ENCODE measurements around the gene ARHGAP18. TPM values are rescaled to one million over a fixed set of nuclear protein-coding genes. Genes with fewer than 3 reads are reported as not detected.

Gene ARHGAP18
- polyA plus RNA-seq, 3 donors from 2014 or later, result 4.2 to 9.9 (median 6.7) TPM

GRCh38 chr6:129539032-129539431 lies 170.9 kb downstream of the ARHGAP18 start:
- Mint-ChIP-seq H3K4me1 (no peaks in the 10 kb centered on the region), H3K36me3 (peaks cover 4 to 22% (median 14%) of the 10 kb centered on the region in 3 donors), H3K27ac (no peak overlapping the region), H3K27me3 (ENCODE audit: low read depth in 3 of 3) (peaks cover 0 to 2% (median 0%) of the 10 kb centered on the region in 3 donors), H3K9me3 (no peaks in the 10 kb centered on the region), H3K4me3 (no peak overlapping the region)
- DNase-seq, result no peak

GRCh38 chr6:129536271-129536670 lies 173.7 kb downstream of the ARHGAP18 start:
- H3K4me3 Mint-ChIP-seq, result no peak overlapping the region
- no peak for DNase-seq
- H3K4me1 Mint-ChIP-seq, result no peaks in the 10 kb centered on the region
- peaks cover 0 to 2% (median 0%) of the 10 kb centered on the region in 3 donors for H3K27me3 Mint-ChIP-seq (ENCODE audit: low read depth in 3 of 3)
- no peaks in the 10 kb centered on the region for H3K9me3 Mint-ChIP-seq
- H3K27ac Mint-ChIP-seq, result no peak overlapping the region
- peaks cover 7 to 22% (median 16%) of the 10 kb centered on the region in 3 donors for H3K36me3 Mint-ChIP-seq

- Mint-ChIP-seq H3K36me3 (peaks cover 7 to 22% (median 21%) of the 10 kb centered on the region in 3 donors), H3K4me3 (no peak overlapping the region), H3K4me1 (no peaks in the 10 kb centered on the region), H3K27me3 (ENCODE audit: low read depth in 3 of 3) (peaks cover 0 to 2% (median 0%) of the 10 kb centered on the region in 3 donors), H3K9me3 (no peaks in the 10 kb centered on the region), H3K27ac (no peak overlapping the region)
- no peak for DNase-seq
These were observed 175.1 kb downstream of the ARHGAP18 start for GRCh38 chr6:129534926-129535325.

Other genes starting within 250 kb of the ARHGAP18 start
- gene TMEM244, start 151.1 kb upstream of the ARHGAP18 start, polyA plus RNA-seq, result under 1 TPM in 1 of 3 donors, not detected in 2; 0.76 TPM

Measured in immature natural killer cell (primary cell).